HS-27A (cell line): ENCODE data around the gene LARP1.

Experiments used
- DNase-seq: peaks from one replicate; pipeline ENCODE4 v3.0.0-alpha.2; 2012; ENCODE audit warnings: low read depth, missing footprints

Gene LARP1

GRCh38 chr5:154858297-154858971, 103.3 kb downstream of the LARP1 start, which contains the start of gene CNOT8:
CNOT8 (plus strand) TSS chr5:154858627; CDS start chr5:154863279, 4,652 bp downstream.
- peak; percentile 76 for DNase-seq

- no peak for DNase-seq
Observed at GRCh38 chr5:154858972-154859871, 104.0 kb downstream of the LARP1 start.

GRCh38 chr5:154860123-154860522, 104.9 kb downstream of the LARP1 start:
- DNase-seq: no peak

- no peak for DNase-seq
Observed at GRCh38 chr5:154860765-154861164, 105.6 kb downstream of the LARP1 start.

GRCh38 chr5:154861946-154862345, 106.8 kb downstream of the LARP1 start:
- DNase-seq: no peak

GRCh38 chr5:154862766-154863165, 107.6 kb downstream of the LARP1 start:
- no peak for DNase-seq

- no peak for DNase-seq
Observed at GRCh38 chr5:154863291-154864080, 108.3 kb downstream of the LARP1 start.

GRCh38 chr5:154865466-154866184, 110.4 kb downstream of the LARP1 start:
- DNase-seq: no peak

- DNase-seq: no peak
Observed at GRCh38 chr5:154866841-154867240, 111.7 kb downstream of the LARP1 start.
